PC-9 (cell line): ENCODE results near the gene EAF1.

Experiments used
- EZH2 ChIP-seq: fragments of 200-600 bp; sonication (generic); IDR thresholded peaks from 2 replicates; pipeline ENCODE4 v1.8.0; 2017; ENCODE audit warnings: antibody characterized with exemption, low read depth
- TF ChIP-seq, protein P1 (sequence below): fragments of 200-600 bp; sonication (generic); conservative IDR thresholded peaks from 2 replicates; pipeline ENCODE4 v1.6.1; 2017; ENCODE audit warnings: mixed run types, antibody characterized with exemption, mild to moderate bottlenecking, moderate library complexity

- TF ChIP-seq, protein P1, sequence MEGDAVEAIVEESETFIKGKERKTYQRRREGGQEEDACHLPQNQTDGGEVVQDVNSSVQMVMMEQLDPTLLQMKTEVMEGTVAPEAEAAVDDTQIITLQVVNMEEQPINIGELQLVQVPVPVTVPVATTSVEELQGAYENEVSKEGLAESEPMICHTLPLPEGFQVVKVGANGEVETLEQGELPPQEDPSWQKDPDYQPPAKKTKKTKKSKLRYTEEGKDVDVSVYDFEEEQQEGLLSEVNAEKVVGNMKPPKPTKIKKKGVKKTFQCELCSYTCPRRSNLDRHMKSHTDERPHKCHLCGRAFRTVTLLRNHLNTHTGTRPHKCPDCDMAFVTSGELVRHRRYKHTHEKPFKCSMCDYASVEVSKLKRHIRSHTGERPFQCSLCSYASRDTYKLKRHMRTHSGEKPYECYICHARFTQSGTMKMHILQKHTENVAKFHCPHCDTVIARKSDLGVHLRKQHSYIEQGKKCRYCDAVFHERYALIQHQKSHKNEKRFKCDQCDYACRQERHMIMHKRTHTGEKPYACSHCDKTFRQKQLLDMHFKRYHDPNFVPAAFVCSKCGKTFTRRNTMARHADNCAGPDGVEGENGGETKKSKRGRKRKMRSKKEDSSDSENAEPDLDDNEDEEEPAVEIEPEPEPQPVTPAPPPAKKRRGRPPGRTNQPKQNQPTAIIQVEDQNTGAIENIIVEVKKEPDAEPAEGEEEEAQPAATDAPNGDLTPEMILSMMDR: no peak
- no peak for TF ChIP-seq EZH2
Observed at GRCh38 chr3:15409239-15409638, 18.2 kb upstream of the EAF1 start.
